IMR-90 (cell line): ENCODE results near the gene ASB11. TPM values are rescaled to one million over a fixed set of nuclear protein-coding genes. Genes with fewer than 3 reads are reported as not detected.

Experiments used
- ATAC-seq: fragments of 200-7000 bp; cut with Tn5 transposase; 2 replicates; pipeline ENCODE4 v1.9.1; 2020; ENCODE audit warnings: low read depth, mild to moderate bottlenecking, moderate library complexity
- BruUV-seq: library from RNA; stranded (reverse); fragments of 400-500 nt; replicated peaks from 2 replicates; lab custom pipeline; 2021; lab: Mats Ljungman, UMichigan
- CTCF ChIA-PET: fragments of 300-600 bp; formaldehyde crosslinking; extraction: SDS; loops from one replicate; lab custom pipeline; 2021; ENCODE audit warnings: antibody characterized with exemption; lab: Yijun Ruan, JAX
- POLR2A ChIA-PET: fragments of 300-600 bp; sonication (Branson Sonifier 250); formaldehyde crosslinking; loops from one replicate; lab custom pipeline; 2022; ENCODE audit warnings: antibody characterized with exemption; ENCODE audit not compliant: unreplicated experiment; lab: Charles Lee
- DNase-seq: peaks from one replicate; pipeline ENCODE4 v3.0.0; 2013
- H2AFZ ChIP-seq: replicated peaks from 2 replicates; pipeline ENCODE3; 2013; ENCODE audit warnings: low read length, mild to moderate bottlenecking; ENCODE audit not compliant: poor library complexity
- H2AK5ac ChIP-seq: 2 replicates; pipeline ENCODE4 v1.6.1; 2013; ENCODE audit warnings: low read depth, low read length, inconsistent platforms
- H2AK9ac ChIP-seq: replicated peaks from 2 replicates; pipeline ENCODE3; 2013; ENCODE audit warnings: mild to moderate bottlenecking, low read depth, low read length, moderate library complexity; ENCODE audit not compliant: poor library complexity
- H2BK120ac ChIP-seq: 2 replicates; pipeline ENCODE4 v1.6.1; 2013; ENCODE audit warnings: low read depth, low read length, inconsistent platforms
- H2BK15ac ChIP-seq: 3 replicates; pipeline ENCODE4 v1.6.1; 2013; ENCODE audit warnings: low read depth, low read length, inconsistent platforms
- H2BK20ac ChIP-seq: 2 replicates; pipeline ENCODE4 v1.6.1; 2013; ENCODE audit warnings: low read depth, mild to moderate bottlenecking, inconsistent platforms, low read length, moderate library complexity
- H2BK5ac ChIP-seq: 2 replicates; pipeline ENCODE4 v1.6.1; 2013; ENCODE audit warnings: mild to moderate bottlenecking, low read depth, low read length, inconsistent platforms; ENCODE audit not compliant: poor library complexity, severe bottlenecking
- H3K14ac ChIP-seq: replicated peaks from 2 replicates; pipeline ENCODE4 v1.6.1; 2013; ENCODE audit warnings: low read depth, low read length, inconsistent platforms
- H3K18ac ChIP-seq: 2 replicates; pipeline ENCODE4 v1.6.1; 2013; ENCODE audit warnings: low read depth, low read length, control low read depth
- H3K23ac ChIP-seq: 2 replicates; pipeline ENCODE4 v1.6.1; 2013; ENCODE audit warnings: low read depth, low read length, inconsistent platforms
- H3K27ac ChIP-seq: 2 replicates; pipeline ENCODE4 v1.5.1; 2013; ENCODE audit warnings: mild to moderate bottlenecking, control low read depth, low read length; ENCODE audit not compliant: insufficient read depth
- H3K27me3 ChIP-seq: 2 replicates; pipeline ENCODE4 v1.6.1; 2013; ENCODE audit warnings: low read length; ENCODE audit not compliant: control insufficient read depth, insufficient read depth
- H3K36me3 ChIP-seq: 2 replicates; pipeline ENCODE4 v1.6.1; 2013; ENCODE audit warnings: low read length, mixed read lengths; ENCODE audit not compliant: control insufficient read depth, insufficient read depth
- H3K4ac ChIP-seq: 2 replicates; pipeline ENCODE4 v1.6.1; 2013; ENCODE audit warnings: low read depth, low read length, inconsistent platforms
- H3K4me1 ChIP-seq: 2 replicates; pipeline ENCODE4 v1.6.1; 2013; ENCODE audit warnings: low read length, mixed read lengths; ENCODE audit not compliant: control insufficient read depth, insufficient read depth
- H3K4me2 ChIP-seq: 2 replicates; pipeline ENCODE4 v1.6.1; 2013; ENCODE audit warnings: low read depth, mild to moderate bottlenecking, control low read depth, low read length, moderate library complexity
- H3K4me3 ChIP-seq: 2 replicates; pipeline ENCODE4 v1.5.1; 2013; ENCODE audit warnings: low read depth, mild to moderate bottlenecking, control low read depth, low read length, moderate library complexity; ENCODE audit not compliant: insufficient read depth
- H3K56ac ChIP-seq: 2 replicates; pipeline ENCODE4 v1.6.1; 2013; ENCODE audit warnings: low read length, inconsistent platforms; ENCODE audit not compliant: insufficient read depth; ENCODE audit errors: extremely low read depth
- H3K79me1 ChIP-seq, 2 experiments: 2 replicates each; pipeline ENCODE4 v1.6.1; 2013; ENCODE audit warnings: low read length in 2 of 2, inconsistent platforms in 1 of 2, low read depth in 1 of 2
- H3K9ac ChIP-seq: 2 replicates; pipeline ENCODE4 v1.6.1; 2013; ENCODE audit warnings: low read depth, low read length, control low read depth
- H3K9me1 ChIP-seq: 2 replicates; pipeline ENCODE4 v1.6.1; 2013; ENCODE audit warnings: low read length, inconsistent platforms; ENCODE audit not compliant: insufficient read depth
- H3K9me3 ChIP-seq: 2 replicates; pipeline ENCODE4 v1.6.1; 2013; ENCODE audit warnings: low read length; ENCODE audit not compliant: control insufficient read depth, insufficient read depth
- H4K20me1 ChIP-seq: 2 replicates; pipeline ENCODE4 v1.6.1; 2013; ENCODE audit warnings: low read length, inconsistent platforms; ENCODE audit not compliant: insufficient read depth
- H4K5ac ChIP-seq: 2 replicates; pipeline ENCODE4 v1.6.1; 2013; ENCODE audit warnings: mild to moderate bottlenecking, low read depth, low read length, control low read depth
- H4K8ac ChIP-seq, 2 experiments: 2 replicates each; pipeline ENCODE4 v1.6.1; 2013; ENCODE audit warnings: low read depth in 2 of 2, low read length in 2 of 2, control low read depth in 1 of 2, inconsistent platforms in 1 of 2
- H4K91ac ChIP-seq: 2 replicates; pipeline ENCODE4 v1.6.1; 2013; ENCODE audit warnings: low read depth, low read length, inconsistent platforms; ENCODE audit not compliant: insufficient read depth
- BHLHE40 ChIP-seq: fragments of 150-350 bp; IDR thresholded peaks from 2 replicates; pipeline ENCODE4 v1.6.1; 2016; ENCODE audit warnings: mild to moderate bottlenecking, low read depth, low read length
- CEBPB ChIP-seq: IDR thresholded peaks from 2 replicates; pipeline ENCODE4 v1.6.1; 2012; ENCODE audit warnings: low read depth, low read length, improper control_type of control experiment
- CHD1 ChIP-seq: IDR thresholded peaks from 2 replicates; pipeline ENCODE4 v1.6.1; 2012; ENCODE audit warnings: low read depth, low read length, improper control_type of control experiment
- CTCF ChIP-seq: conservative IDR thresholded peaks from 2 replicates; pipeline ENCODE4 v1.5.1; 2012; ENCODE audit warnings: mild to moderate bottlenecking, low read depth, low read length, improper control_type of control experiment
- ELK1 ChIP-seq: fragments of 150-350 bp; IDR thresholded peaks from 2 replicates; pipeline ENCODE4 v1.6.1; 2016; ENCODE audit warnings: low read depth, mild to moderate bottlenecking, low read length, moderate library complexity, borderline replicate concordance
- MAFK ChIP-seq: IDR thresholded peaks from 2 replicates; pipeline ENCODE4 v1.6.1; 2012; ENCODE audit warnings: low read depth, low read length, improper control_type of control experiment
- MAZ ChIP-seq: IDR thresholded peaks from 2 replicates; pipeline ENCODE4 v1.6.1; 2012; ENCODE audit warnings: low read depth, mild to moderate bottlenecking, low read length, improper control_type of control experiment, moderate library complexity, borderline replicate concordance
- MXI1 ChIP-seq: IDR thresholded peaks from 2 replicates; pipeline ENCODE4 v1.6.1; 2012; ENCODE audit warnings: low read depth, mild to moderate bottlenecking, low read length, moderate library complexity, borderline replicate concordance
- RCOR1 ChIP-seq: IDR thresholded peaks from 2 replicates; pipeline ENCODE4 v1.6.1; 2012; ENCODE audit warnings: mild to moderate bottlenecking, low read length, improper control_type of control experiment; ENCODE audit not compliant: insufficient replicate concordance
- RFX5 ChIP-seq: IDR thresholded peaks from 2 replicates; pipeline ENCODE4 v1.8.0; 2012; ENCODE audit warnings: low read depth, mild to moderate bottlenecking, low read length, moderate library complexity
- SMC3 ChIP-seq: fragments of 150-350 bp; IDR thresholded peaks from 2 replicates; pipeline ENCODE4 v1.6.1; 2016; ENCODE audit warnings: low read depth, mild to moderate bottlenecking, antibody characterized with exemption, low read length, moderate library complexity
- USF2 ChIP-seq: fragments of 150-350 bp; IDR thresholded peaks from 2 replicates; pipeline ENCODE4 v1.6.1; 2017; ENCODE audit warnings: mild to moderate bottlenecking, antibody characterized with exemption, low read length, low read depth
- WGBS, 2 experiments: methylation state at CpG; one replicate each; pipeline versions ENCODE4 v1.1.5 to v1.1.7; 2013; ENCODE audit warnings: missing lambda C conversion rate in 2 of 2; ENCODE audit not compliant: insufficient read length in 1 of 2; ENCODE audit errors: extremely low coverage in 2 of 2; 5-methylcytosine and 5-hydroxymethylcytosine counted together
- dilution Hi-C: fragments of 300-500 bp; cut with HindIII; formaldehyde crosslinking; loops from one replicate; pipeline ENCODE4 v1.14.3; 2018; ENCODE audit warnings: low sequenced_read_pairs; ENCODE audit not compliant: unreplicated experiment
- in situ Hi-C: fragments of 300-500 bp; cut with MboI; formaldehyde crosslinking; loops from 3 replicates; pipeline ENCODE4 v1.14.3; 2019; ENCODE audit warnings: low sequenced_read_pairs, inconsistent platforms, mixed read lengths
- intact Hi-C: fragments of 100-400 bp; cut with micrococcal nuclease; formaldehyde crosslinking; loops from 2 replicates; pipeline ENCODE4 v1.10.0; 2022
- polyA plus RNA-seq, 3 experiments: library from polyadenylated mRNA; depleted of rRNA; stranded (reverse); fragments of >200 nt; gene quantifications; 2 replicates each; pipeline ENCODE4 v1.2.3, GENCODE V29; 2012; ENCODE audit warnings: low replicate concordance in 1 of 3
- total RNA-seq: library from RNA; depleted of rRNA; stranded (reverse); fragments of >200 nt; gene quantifications from 2 replicates; pipeline ENCODE4 v1.2.3, GENCODE V29; 2012

The ASB11 gene
- total and polyA plus RNA-seq, 2 of the 4 experiments (the other 2 are of a cell fraction): not detected

- intact Hi-C loops: no loop called here
- TF ChIP-seq MAFK (no peak), CEBPB (no peak), ELK1 (no peak), SMC3 (no peak), RCOR1 (no peak), MXI1 (no peak), CTCF (no peak), USF2 (no peak), CHD1 (no peak), MAZ (no peak), BHLHE40 (no peak), RFX5 (no peak)
- Histone ChIP-seq H4K91ac (no peak overlapping the region), H2BK15ac (no peak overlapping the region), H2AFZ (no peak overlapping the region), H3K27me3 (peaks cover 1% of the 10 kb centered on the region), H2BK20ac (no peak overlapping the region), H4K20me1 (no peaks in the 10 kb centered on the region), H3K4me1 (no peaks in the 10 kb centered on the region), H3K18ac (no peak overlapping the region), H3K9me3 (no peaks in the 10 kb centered on the region), H3K4ac (no peak overlapping the region), H3K56ac (no peak overlapping the region), H3K27ac (no peak overlapping the region), H3K36me3 (no peaks in the 10 kb centered on the region), H3K79me1 (no peaks in the 10 kb centered on the region), H4K5ac (no peak overlapping the region), H2BK120ac (no peak overlapping the region), H2AK5ac (no peak overlapping the region), H3K4me3 (no peak overlapping the region), H3K4me2 (no peak overlapping the region), H3K9me1 (no peaks in the 10 kb centered on the region), H3K9ac (no peak overlapping the region), H3K14ac (no peak overlapping the region), H3K23ac (no peak overlapping the region), H4K8ac (no peak overlapping the region), H2BK5ac (no peak overlapping the region), H2AK9ac (no peak overlapping the region)
- BruUV-seq: no TSS peak
- ChIA-PET POLR2A (no interaction called here), CTCF (no interaction called here)
- dilution Hi-C loops: no loop called here
- ATAC-seq: no peak
- no peak for DNase-seq
- WGBS, 2 experiments: no CpG with 5 or more reads among the region's 3 CpGs
- in situ Hi-C loops: no loop called here
Measured at GRCh38 chrX:15292861-15293260, 22.6 kb downstream of the ASB11 start.
